ENCODE data around the gene CSNK1G1.
A peak's percentile ranks its signal among the peaks of the same experiment; 100 is the strongest.

Gene CSNK1G1

DNA sequence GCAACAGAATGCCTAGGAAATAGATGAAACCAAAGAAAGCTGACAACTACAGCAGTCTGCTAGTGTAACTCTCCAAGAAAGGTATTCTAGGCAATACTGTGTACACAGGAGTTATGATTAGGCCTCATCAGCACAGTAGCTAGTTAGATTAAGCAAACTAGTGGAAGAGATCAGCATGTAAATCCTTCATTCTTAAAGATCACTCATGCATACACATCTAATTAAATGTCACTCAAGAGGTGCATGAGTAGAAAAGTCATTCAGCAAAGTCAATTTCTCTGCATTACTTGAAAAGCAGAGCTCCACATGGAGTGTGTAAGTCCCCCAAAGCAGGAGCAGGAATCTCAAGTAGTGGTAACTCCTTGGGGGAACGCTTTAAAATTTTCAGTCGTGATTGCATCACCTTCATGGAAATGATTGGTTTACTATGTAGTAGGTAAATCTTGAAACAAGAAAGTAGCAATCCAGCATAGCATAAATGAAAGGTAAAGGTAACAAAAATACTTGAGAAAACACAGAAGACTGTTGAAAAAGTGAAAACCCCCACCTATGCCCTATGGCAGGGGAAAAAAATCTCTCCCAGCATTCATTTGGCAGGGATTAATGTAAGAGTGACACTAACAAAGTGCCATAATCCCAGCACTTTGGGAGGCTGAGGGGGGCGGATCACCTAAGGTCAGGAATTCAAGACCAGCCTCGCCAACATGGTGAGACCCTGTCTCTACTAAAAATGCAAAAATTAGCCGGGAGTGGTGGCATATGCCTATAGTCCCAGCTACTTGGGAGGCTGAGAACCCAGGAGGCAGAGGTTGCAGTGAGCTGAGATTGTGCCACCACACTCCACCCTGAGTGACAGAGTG, 163.8 kb downstream of the CSNK1G1 start:
- no peak for DNase-seq (ENCODE audit: low read depth in 2 of 2)

DNA sequence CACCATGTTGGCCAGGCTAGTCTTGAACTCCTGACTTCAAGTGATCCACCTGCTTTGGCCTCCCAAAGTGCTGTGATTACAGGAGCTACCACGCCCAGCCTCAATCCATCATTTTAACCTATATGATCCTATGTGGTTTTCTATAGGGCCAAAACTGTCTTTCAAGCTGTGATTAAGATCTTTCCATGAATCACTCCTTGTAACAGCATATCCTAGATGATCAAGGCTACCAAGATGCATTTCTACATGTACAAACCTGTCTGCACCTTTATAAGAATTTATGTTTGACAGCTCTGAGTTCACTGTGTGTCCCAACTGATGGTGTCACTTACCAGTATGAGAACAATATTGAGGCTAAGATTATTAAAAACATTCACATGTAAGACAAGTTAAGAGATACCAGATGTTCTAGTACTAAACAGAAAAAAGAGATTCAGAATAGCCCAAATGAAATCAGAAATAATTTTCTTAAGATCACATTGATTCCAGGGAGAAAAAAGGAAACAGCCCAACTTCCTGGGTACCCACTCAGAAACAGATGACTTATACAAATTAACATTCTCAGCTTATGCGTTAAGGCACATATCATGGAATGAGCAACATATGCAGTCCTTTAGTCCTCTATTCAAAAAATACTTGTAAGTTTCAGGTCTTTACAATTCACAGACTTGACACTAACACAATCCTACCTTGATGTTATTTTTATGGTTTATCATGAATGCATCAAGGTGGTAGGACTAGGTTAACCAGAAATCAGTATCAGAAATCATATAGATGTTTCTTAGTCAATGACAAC, 168.4 kb downstream of the CSNK1G1 start:
- no peak for DNase-seq (ENCODE audit: low read depth in 2 of 2)

DNA sequence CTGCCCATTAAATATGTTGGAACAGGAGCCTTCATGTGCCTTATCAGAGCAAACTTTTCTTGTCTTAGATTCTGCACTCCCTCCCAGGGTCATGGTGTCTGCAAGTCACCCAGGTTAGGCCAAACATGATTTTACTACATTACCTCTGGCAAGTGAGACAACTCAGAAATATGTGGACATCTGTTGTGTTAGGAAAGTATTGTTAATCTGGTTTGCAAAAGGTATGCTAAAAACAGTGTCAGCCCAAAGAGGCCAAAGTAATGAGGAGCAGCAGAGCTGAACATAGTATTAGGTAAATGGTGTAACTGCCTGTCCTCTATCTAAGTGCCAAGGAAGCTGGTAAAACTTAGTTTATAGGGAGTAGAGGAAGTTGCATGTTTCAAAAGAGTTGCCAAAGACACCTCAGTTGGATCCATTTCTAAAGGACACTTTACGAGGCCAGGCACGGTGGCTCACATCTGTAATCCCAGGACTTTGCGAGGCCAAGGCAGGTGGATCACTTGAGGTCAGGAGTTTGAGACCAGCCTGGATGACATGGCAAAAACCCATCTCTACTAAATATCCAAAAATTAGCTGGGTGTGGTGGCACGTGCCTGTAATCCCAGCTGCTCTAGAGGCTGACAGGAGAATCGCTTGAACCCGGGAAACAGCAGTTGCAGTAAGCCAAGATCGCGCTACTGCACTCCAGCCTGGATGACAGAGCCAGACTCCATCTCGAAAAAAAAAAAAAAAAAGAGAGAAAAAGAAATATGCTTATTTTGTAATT, 170.6 kb downstream of the CSNK1G1 start:
- DNase-seq (ENCODE audit: low read depth in 2 of 2): no peak

DNA sequence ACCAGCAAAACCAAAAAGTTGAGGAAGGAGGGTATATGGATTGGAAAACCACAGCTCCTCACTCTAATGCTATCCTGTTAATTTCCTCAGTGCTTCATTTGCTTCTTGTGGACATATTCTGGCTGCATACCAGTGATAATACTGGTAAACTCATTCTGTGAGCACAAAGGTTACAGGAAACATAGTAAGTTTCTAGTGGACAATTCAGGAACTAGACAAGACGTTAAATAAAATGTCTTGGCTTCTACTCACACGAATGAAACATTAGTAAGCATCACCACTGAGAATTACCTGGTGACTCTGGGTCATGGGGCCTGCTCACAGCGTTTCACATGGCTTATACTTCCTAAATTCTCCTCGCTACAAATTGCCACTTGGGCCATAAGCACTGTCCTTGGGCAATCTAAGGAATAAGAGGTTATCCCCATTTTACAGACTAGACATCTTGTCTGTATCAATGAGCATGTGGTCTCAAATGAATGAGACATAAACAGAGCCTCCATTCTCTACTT, 173.1 kb downstream of the CSNK1G1 start:
- DNase-seq (ENCODE audit: low read depth in 2 of 2): no peak

DNA sequence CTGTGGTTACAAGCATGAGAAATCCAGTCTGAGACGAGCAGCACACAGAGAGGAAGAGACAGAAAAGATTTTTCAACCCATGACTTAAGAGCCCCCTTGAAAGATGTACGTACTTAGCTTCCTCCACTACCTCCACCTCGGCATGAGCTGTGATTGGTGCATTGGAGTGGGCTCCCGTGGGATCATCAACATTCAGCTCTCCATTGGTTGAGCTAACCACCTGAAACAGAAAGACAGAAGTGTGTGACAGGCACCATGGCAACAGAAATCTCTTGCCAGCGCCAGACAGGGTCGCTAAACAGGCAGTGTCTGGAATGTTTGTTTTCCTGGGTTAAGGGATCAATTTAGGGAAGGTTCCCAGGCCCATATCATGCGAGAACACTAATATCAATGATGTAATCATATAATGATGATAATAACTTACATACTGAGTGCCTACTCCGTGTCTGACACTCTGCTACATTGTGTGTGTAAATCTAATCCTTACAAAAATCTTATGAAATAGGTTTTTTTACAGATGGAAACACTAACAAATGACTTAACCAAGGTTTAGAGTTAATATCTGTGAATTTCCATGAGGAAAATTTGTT, 175.6 kb downstream of the CSNK1G1 start:
- DNase-seq (ENCODE audit: low read depth in 2 of 2): no peak

DNA sequence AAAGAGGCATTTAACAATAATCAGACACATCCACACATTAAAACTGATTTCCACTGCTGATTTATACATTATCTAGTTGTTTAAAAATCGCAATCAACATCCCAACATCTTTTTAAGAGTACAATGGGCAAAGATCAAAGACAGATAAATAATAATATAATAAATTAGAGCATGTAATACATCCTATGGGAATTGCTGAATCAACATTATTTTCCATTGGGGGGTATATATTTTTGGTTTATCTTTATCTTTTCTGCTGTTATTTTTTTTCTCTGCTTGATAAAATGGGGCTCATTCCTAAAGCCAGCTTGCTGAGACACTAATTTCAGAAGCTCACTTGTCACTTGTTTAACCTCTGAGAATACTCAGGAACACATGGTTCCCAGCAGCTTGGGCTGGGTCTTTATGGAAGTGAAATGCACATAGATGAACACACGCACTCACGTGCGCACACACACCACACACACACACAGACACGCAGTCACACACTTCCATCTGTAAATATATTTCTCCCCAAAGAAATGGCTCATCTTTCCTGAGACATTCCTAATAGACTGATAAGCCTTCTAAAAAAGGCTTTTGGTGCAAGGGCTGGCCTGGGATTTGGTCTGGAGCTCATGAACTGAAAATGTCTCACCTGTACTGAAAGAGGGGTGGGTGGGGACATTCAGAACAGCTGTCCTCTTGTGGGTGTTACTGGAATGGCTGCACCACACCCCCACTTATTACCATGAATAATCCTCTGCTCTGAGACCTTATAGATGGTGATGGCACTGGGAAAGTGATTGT, 189.7 kb downstream of the CSNK1G1 start:
- no peak for DNase-seq (ENCODE audit: low read depth in 2 of 2)

DNA sequence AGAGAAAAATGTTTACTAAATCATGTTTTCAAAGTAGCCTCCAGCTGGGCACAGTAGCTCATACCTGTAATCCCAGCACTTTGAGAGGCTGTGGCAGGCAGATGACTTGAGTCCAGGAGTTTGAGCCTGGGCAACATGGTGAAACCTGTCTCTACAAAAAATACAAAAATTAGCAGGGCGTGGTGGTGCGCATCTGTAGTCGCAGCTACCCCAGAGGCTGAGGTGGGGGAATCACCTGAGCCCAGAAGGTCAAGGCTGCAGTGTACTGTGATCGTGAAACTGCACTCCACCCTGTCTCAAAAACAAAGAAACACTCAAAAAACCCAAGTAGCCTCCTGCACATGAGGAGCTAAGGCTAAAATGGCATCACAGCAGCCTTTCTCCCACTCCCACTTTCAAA, 191.5 kb downstream of the CSNK1G1 start:
- no peak for DNase-seq (ENCODE audit: low read depth in 2 of 2)

DNA sequence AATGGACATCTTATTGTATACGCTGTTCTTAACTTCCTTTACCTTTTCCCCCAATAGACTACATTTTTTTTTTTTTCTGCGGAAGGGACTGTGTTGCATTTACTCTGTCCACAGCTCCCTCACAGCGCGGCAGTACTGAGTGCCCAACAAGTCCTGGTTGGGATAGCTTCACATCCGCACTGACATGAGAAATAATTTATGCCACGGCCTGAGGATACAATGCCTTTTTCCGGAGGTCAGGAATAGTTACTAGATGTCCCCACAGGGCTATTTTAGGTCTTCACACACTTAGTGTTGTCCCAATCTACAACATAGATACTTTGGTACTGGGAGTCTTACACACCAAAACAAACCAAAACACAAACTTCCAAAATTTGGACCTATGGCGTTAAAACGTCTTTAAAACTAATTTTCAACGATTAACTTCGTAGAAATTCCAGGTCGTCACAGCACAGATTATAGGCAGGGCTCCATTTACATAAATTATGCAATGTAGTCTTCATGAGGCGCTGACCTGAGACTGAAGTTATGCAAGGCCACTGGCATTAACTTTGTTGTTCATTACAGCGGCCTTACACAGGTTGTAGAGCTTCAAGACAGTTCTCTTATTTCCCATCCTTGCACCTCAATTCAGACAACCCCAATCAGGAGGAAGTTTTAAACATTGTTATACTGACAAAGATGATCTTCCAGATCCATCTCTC, 192.2 kb downstream of the CSNK1G1 start:
- no peak for DNase-seq (ENCODE audit: low read depth in 2 of 2)

DNA sequence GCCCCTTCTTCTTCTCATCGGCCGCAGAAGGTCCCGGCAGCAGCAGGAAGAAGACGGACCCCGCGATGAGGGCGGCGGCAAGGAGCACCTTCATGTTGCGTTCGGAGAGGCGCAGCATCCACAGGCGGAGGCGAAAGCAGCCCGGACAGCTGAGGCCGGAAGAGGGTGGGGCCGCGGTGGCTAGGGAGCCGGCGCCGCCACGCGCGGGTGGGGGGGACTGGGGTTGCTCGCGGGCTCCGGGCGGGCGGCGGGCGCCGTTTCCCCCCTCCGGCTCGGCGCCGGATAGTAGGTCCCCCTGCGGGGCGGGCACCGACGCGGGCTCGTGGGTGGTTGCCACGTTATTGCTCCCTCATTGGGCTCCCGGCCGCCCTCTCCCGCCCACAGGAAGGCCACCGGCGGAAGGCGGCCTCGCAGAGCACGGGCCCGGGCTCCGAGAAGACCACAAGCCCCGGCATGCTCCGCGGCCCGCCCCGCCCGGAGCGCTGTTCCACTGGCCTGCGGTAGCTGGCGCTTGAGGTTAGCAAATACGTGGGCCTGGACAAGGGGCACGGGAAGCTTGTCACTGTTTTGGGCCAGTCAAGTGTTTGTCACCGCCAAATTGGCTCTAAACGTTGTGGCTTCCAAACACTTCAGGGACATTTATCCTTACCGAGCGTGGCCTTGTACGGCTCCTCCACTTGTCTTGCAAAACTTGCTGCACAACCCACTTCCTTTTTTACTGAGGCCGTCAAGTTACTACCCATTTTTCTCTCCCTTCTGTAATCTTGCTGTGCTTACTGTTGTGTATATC, 192.9 kb downstream of the CSNK1G1 start, which contains the start of gene PPIB:
TSS of gene PPIB (minus strand) at position 154 of the 790 bp plus-strand sequence. CDS start at position 118, 36 bp downstream.
- DNase-seq (ENCODE audit: low read depth in 2 of 2): peak; percentile 94 to 99

DNA sequence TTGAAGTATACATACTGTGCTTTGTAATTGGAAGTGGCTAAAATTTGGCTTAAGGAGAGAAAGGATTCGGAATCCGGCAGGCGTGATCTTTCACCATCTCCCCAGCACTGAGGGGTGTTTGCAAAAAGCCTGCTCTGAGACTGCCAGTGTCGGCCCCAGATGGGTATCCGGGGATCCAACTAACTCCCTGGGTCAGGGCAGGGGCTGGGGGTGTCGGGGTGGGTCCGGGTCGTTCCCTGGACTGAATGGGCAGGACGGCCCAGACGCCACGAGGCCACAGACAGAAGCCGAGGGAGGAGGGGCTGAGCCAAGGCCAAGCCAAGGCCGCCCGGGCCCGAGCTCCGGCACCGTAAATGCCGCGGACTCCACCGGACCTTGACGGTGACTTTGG, 193.5 kb downstream of the CSNK1G1 start:
- peak in 1 of 2 donors; percentile 30 for DNase-seq (ENCODE audit: low read depth in 2 of 2)

DNA sequence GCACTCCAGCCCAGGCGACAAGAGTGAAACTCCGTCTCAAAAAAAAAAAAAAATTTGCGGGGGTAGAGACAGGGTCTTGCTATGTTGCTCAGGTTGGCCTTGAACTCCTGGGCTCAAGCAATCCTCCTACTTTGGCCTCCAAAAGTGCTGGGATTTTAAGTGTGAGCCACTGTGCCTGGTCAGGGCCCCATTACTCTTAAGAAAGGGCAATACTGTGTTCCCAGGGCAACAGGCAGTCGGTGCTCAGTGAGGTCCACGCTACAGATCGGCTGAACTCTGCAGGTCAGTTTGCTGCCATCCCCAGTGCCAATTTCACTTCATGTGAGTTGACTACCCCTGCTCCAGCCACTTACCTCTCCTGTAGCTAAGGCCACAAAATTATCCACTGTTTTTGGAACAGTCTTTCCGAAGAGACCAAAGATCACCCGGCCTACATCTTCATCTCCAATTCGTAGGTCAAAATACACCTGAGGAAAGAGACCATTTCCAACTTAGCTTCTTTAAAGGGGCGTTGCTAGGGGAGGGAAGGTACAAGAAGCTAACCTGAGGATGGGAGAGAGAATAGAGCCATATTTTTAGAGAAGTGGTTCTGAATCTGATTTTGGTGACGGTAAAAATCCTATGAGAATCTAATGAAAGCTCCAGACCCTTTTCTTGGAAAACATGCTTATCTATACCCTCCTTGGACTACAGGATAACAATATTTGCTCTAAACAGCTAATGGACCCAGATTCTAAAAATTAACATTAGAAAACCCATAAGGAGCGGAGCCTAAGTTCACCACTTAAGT, 194.1 kb downstream of the CSNK1G1 start:
- DNase-seq (ENCODE audit: low read depth in 2 of 2): no peak

DNA sequence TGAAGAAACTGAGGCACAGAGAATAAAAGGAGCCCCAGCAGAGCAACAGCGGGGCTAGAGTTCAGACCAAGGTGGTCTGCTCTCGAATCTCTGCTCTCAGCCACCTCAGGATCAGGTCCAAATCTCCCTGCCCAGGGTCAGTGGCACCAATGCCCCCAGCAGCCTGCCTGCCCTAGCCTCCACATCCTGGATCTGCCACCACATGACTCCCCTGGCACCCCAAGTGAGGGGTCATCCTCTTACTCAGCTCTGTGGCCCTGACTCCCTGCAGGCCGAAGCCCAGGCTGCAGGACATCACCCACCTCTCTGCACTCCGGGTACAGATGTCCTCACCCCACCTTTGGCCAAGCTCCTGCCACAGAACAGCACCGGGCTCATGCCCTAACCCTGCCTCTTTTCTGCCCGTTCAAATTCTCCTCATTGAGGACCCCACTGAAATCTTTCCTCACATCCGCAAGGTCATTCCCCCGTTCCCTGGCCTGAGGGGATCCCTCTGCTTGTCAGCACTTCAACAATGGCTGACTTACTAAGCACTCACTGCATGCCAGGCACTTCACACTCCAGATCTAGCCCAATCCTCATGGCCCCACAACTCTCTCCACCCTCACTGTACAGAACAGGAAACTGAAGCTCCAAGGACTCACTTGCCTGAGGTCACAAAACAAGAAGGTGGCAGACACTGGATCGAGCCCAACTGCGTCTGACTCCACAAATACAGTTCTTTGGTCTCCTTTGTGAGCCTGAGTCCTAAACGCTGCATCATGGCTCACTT, 197.4 kb downstream of the CSNK1G1 start:
- DNase-seq (ENCODE audit: low read depth in 2 of 2): no peak

DNA sequence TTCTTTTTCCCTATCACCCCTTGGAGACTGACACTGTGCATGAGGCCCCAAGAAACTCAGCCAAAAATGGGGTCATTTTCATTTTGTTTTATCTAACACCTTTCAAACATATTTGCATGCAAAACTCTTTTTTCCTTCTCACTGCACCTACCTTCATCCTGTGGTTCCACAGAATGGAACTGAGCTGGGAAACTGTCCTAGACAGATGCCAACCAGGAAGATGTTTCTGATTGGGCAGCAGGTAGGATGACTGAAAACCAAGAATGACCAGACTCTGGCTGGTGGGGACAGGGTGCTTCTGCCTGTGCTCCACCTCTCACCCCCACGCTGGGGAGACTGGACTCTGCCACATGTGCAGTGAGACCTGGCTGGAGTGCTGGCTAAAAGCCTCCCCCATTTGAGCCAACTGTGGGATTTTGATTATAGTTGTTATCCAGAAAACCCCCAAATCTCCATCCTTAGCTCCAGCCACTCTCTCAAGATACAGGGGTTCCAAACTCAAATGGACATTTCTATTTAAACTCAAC, 198.3 kb downstream of the CSNK1G1 start:
- no peak for DNase-seq (ENCODE audit: low read depth in 2 of 2)

DNA sequence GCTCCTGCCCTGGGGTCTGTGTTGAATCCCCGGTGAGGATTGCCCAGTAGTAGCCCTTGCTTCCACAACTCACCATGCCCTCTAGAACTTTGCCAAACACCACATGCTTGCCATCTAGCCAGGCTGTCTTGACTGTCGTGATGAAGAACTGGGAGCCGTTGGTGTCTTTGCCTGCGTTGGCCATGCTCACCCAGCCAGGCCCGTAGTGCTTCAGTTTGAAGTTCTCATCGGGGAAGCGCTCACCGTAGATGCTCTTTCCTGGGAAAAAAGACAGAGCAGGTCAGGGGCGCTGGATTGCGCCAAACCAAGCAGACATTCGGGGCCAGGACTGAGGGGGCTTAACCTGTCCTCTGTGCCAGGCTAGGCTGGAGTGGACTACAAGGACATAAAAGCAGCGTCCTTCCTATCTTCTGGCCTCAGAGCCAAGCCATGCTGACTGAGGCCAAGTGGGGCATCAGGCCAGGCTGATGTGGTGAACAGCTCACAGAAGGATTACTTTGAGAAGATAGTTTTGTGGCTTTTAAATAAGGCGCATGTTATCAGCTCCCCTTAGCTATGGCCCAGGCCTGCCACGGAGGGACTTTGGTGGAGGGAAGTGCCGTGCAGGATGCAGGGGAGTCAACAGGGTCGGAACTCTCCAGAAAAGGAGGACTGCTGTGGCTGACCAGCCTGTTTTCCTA, 199.2 kb downstream of the CSNK1G1 start:
- no peak for DNase-seq (ENCODE audit: low read depth in 2 of 2)

DNA sequence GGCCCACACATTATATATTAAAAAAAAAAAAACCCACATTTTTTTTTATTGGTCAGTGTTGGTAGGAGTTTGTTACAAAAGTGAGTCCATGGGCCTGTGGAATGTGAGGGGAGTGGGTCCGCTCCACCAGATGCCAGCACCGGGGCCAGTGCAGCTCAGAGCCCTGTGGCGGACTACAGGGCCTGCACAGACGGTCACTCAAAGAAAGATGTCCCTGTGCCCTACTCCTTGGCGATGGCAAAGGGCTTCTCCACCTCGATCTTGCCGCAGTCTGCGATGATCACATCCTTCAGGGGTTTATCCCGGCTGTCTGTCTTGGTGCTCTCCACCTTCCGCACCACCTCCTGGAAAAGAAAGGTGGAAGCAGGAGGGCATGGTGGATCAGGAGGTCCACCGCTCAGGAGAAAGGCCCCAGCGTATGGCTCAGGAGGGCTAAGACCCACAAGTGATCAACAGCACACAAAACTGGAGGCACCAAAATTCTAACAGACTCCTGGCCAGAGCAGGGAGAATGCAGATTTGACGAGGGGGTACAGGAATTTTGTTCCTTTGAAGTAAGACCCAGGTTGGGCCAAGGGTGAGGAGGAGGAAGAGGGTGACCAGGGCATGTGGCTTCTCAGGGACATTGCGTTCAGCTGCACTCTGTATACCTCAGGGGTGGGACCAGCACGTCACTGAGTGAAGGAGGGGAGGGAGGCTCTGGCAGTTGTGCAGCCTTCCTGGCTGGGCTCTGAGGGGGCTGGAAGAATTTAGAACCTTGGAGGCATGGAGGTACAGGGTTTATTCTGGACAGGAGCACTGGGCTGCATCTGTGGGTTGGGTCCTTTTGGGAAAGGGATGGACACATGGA, 199.9 kb downstream of the CSNK1G1 start:
- DNase-seq (ENCODE audit: low read depth in 2 of 2): no peak

Measured in stimulated activated CD8-positive, alpha-beta memory T cell treated with anti-CD3 and anti-CD28 coated beads, Interleukin-7, amount 100 ng/mL, for 4 hours (primary cell).